ENCODE measurements around the gene CCDC142. TPM values are rescaled to one million over a fixed set of nuclear protein-coding genes. Genes with fewer than 3 reads are reported as not detected.
A peak's percentile ranks its signal among the peaks of the same experiment; 100 is the strongest.

The CCDC142 gene
- polyA plus RNA-seq, 1 of the 3 experiments (the other 2 are of a cell fraction), result 8.7 TPM

- no peak overlapping the region for H2AFZ ChIP-seq (ENCODE audit: low read depth)
- H3K4me3 ChIP-seq (ENCODE audit: low read depth in 2 of 2, low read length in 1 of 2), result no peak overlapping the region
- CTCF ChIA-PET, result interaction anchor here (0.9 to 7.5 kb wide), 4 partner anchors 16 to 78 kb away, joined by 3 to 80 read pairs (median 45); partner anchors contain the start of genes AUP1, CCDC142, DQX1 and HTRA2
- 88% methylated on average over 4 of the region's 4 CpGs for WGBS (ENCODE audit: low lambda C conversion rate)
- H3K27ac ChIP-seq (ENCODE audit: low read depth in 2 of 2, low read length in 1 of 2), result peak overlapping the region in 1 of 2 experiments; percentile 1; a peak in 1 of 4 replicates
- no peaks in the 10 kb centered on the region for H4K20me1 ChIP-seq (ENCODE audit: insufficient read depth)
- peaks cover 7 to 11% of the 10 kb centered on the region in 2 experiments for H3K36me3 ChIP-seq (replicated peaks in 1 of 2; ENCODE audit: control insufficient read depth in 1 of 2, insufficient read depth in 2 of 2, low read length in 1 of 2)
- no peak overlapping the region for H3K4me2 ChIP-seq
- H3K4me1 ChIP-seq (ENCODE audit: control insufficient read depth in 1 of 2, insufficient read depth in 2 of 2, low read depth in 1 of 2, low read length in 1 of 2), result peaks cover 24 to 33% of the 10 kb centered on the region in 2 experiments; a peak in 3 of 4 replicates
- no peak for DNase-seq
- H3K27me3 ChIP-seq (ENCODE audit: insufficient read depth), result no peaks in the 10 kb centered on the region
- H3K79me2 ChIP-seq (ENCODE audit: insufficient read depth), result peaks cover 38% of the 10 kb centered on the region; the same call in 1 of the 2 replicates
- H3K9me2 ChIP-seq, result no peaks in the 10 kb centered on the region
- TF ChIP-seq SIN3A (IDR thresholded peaks at IDR 0.05; ENCODE audit: borderline replicate concordance, low read depth, low read length) (no peak), FOSL2 (IDR thresholded peaks at IDR 0.05; ENCODE audit: borderline replicate concordance, low read depth) (no peak)
- no peak overlapping the region for H3K9ac ChIP-seq
- H3F3A ChIP-seq (replicated peaks; ENCODE audit: insufficient read depth), result peaks cover 31% of the 10 kb centered on the region
- H3K9me3 ChIP-seq, result no peaks in the 10 kb centered on the region
- POLR2A ChIA-PET, result interaction anchor here (0.6 to 1.7 kb wide), 4 partner anchors 10 to 949 kb away, joined by 3 to 9 read pairs (median 5); partner anchors contain the start of gene LBX2
Measured at GRCh38 chr2:74510272-74510671, 27.5 kb upstream of the CCDC142 start.

DNA sequence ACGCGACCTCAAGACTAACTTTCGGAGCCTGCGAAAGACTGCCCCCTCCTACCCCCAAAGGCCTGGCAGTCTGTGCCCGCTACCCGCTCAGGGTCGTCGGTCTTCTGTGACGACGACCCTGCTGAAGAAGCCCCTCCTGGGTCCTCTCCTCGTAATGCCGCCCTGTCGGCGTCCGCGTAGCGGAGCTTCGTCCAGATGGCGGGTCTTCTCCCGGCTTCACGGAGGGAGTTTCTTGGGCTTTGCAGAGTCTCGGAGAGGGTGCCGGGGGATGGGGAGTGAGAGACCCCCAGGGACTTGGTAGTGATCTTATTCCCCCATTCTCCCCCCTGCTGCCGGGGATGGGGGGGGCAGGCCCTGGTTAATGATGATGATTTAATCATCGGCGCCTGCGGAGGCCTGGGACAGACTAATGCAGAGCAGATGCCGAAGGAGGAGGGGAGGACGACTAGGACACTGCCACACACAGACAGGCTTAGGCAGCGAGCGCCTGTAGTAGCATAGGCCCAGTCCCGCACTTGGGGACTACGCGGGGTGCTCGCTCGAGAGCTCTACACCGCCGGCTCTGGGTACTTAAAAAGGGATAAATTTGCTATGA, 25.2 kb upstream of the CCDC142 start:
- ChIA-PET POLR2A (interaction anchor here (0.9 to 2.3 kb wide), 6 partner anchors 10 to 34 kb away, joined by 3 to 11 read pairs (median 8); partner anchors contain the start of genes CCDC142, DQX1 and TTC31), CTCF (interaction anchor here (0.9 to 7.5 kb wide), 9 partner anchors 9 to 80 kb away, joined by 3 to 80 read pairs (median 5); partner anchors contain the start of genes AUP1, CCDC142, DQX1 and HTRA2)
- Histone ChIP-seq H2AFZ (ENCODE audit: low read depth) (peak overlapping the region; percentile 85), H3K27me3 (ENCODE audit: insufficient read depth) (no peaks in the 10 kb centered on the region), H3K9ac (peak overlapping the region; percentile 95), H3K4me2 (peak overlapping the region; percentile 96), H3K9me3 (no peaks in the 10 kb centered on the region), H4K20me1 (ENCODE audit: insufficient read depth) (no peaks in the 10 kb centered on the region), H3K79me2 (ENCODE audit: insufficient read depth) (peaks cover 22% of the 10 kb centered on the region; the same call in 1 of the 2 replicates), H3K36me3 (replicated peaks in 1 of 2; ENCODE audit: control insufficient read depth in 1 of 2, insufficient read depth in 2 of 2, low read length in 1 of 2) (peaks cover 15 to 20% of the 10 kb centered on the region in 2 experiments), H3K27ac (ENCODE audit: low read depth in 2 of 2, low read length in 1 of 2) (peak overlapping the region; percentile 99 to 100), H3F3A (replicated peaks; ENCODE audit: insufficient read depth) (peaks cover 33% of the 10 kb centered on the region), H3K9me2 (no peaks in the 10 kb centered on the region), H3K4me3 (ENCODE audit: low read depth in 2 of 2, low read length in 1 of 2) (peak overlapping the region; percentile 84 to 86), H3K4me1 (ENCODE audit: control insufficient read depth in 1 of 2, insufficient read depth in 2 of 2, low read depth in 1 of 2, low read length in 1 of 2) (peaks cover 24 to 31% of the 10 kb centered on the region in 2 experiments; a peak in 3 of 4 replicates)
- DNase-seq, result peak; percentile 87
- WGBS (ENCODE audit: low lambda C conversion rate), result 9% methylated on average over 33 of the region's 38 CpGs
- TF ChIP-seq FOSL2 (IDR thresholded peaks at IDR 0.05; ENCODE audit: borderline replicate concordance, low read depth) (0 out of 2 replicates have a peak, but pooled peaks have one; percentile 3), CHD2 (IDR thresholded peaks at IDR 0.05; ENCODE audit: low read length, partially characterized antibody) (peak; percentile 95), FOXJ3 (CRISPR knock-in tag; IDR thresholded peaks at IDR 0.05) (peak; percentile 71), POLR2AphosphoS5 (IDR thresholded peaks at IDR 0.05; ENCODE audit: low read depth, low read length) (peak; percentile 70), RAD21 (IDR thresholded peaks at IDR 0.05; ENCODE audit: low read length) (no peak), MAX (IDR thresholded peaks at IDR 0.05; ENCODE audit: low read depth) (peak; percentile 77), FOXM1 (IDR thresholded peaks at IDR 0.05; ENCODE audit: low read depth) (no peak), TAF1 (IDR thresholded peaks at IDR 0.05; ENCODE audit: borderline replicate concordance, low read depth, low read length) (no peak; the same call in 1 of the 2 replicates), TCF12 (IDR thresholded peaks at IDR 0.05) (peak; percentile 94), MXI1 (IDR thresholded peaks at IDR 0.05; ENCODE audit: low read depth, low read length) (peak; percentile 50), GATA2 (CRISPR knock-in tag; IDR thresholded peaks at IDR 0.05) (peak; percentile 64; the same call in 1 of the 2 replicates), RCOR1 (IDR thresholded peaks at IDR 0.05; ENCODE audit: low read length) (peak; percentile 92), EP300 (IDR thresholded peaks at IDR 0.05; ENCODE audit: borderline replicate concordance in 1 of 2, low read depth in 1 of 2, low read length in 1 of 2) (peak; percentile 47 to 96; a peak in 3 of 4 replicates), TEAD4 (IDR thresholded peaks at IDR 0.05; ENCODE audit: borderline replicate concordance, insufficient read depth) (peak; percentile 46; the same call in 1 of the 2 replicates), MEF2A (IDR thresholded peaks at IDR 0.05; ENCODE audit: borderline replicate concordance, low read depth) (no peak), GABPA (IDR thresholded peaks at IDR 0.05; ENCODE audit: low read depth) (no peak), SMC3 (IDR thresholded peaks at IDR 0.05; ENCODE audit: low read depth, low read length) (no peak)
- TF ChIP-seq, protein P1, sequence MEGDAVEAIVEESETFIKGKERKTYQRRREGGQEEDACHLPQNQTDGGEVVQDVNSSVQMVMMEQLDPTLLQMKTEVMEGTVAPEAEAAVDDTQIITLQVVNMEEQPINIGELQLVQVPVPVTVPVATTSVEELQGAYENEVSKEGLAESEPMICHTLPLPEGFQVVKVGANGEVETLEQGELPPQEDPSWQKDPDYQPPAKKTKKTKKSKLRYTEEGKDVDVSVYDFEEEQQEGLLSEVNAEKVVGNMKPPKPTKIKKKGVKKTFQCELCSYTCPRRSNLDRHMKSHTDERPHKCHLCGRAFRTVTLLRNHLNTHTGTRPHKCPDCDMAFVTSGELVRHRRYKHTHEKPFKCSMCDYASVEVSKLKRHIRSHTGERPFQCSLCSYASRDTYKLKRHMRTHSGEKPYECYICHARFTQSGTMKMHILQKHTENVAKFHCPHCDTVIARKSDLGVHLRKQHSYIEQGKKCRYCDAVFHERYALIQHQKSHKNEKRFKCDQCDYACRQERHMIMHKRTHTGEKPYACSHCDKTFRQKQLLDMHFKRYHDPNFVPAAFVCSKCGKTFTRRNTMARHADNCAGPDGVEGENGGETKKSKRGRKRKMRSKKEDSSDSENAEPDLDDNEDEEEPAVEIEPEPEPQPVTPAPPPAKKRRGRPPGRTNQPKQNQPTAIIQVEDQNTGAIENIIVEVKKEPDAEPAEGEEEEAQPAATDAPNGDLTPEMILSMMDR (IDR thresholded peaks at IDR 0.05), result no peak
- TF ChIP-seq, protein P2, sequence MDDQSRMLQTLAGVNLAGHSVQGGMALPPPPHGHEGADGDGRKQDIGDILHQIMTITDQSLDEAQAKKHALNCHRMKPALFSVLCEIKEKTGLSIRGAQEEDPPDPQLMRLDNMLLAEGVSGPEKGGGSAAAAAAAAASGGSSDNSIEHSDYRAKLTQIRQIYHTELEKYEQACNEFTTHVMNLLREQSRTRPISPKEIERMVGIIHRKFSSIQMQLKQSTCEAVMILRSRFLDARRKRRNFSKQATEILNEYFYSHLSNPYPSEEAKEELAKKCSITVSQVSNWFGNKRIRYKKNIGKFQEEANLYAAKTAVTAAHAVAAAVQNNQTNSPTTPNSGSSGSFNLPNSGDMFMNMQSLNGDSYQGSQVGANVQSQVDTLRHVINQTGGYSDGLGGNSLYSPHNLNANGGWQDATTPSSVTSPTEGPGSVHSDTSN (IDR thresholded peaks at IDR 0.05), result peak; percentile 36
- TF ChIP-seq, protein P3, sequence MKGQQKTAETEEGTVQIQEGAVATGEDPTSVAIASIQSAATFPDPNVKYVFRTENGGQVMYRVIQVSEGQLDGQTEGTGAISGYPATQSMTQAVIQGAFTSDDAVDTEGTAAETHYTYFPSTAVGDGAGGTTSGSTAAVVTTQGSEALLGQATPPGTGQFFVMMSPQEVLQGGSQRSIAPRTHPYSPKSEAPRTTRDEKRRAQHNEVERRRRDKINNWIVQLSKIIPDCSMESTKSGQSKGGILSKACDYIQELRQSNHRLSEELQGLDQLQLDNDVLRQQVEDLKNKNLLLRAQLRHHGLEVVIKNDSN (IDR thresholded peaks at IDR 0.05; ENCODE audit: borderline replicate concordance, low read depth), result no peak

Measured in SK-N-SH (cell line).